MM.1S (cell line): ENCODE measurements around the gene PDIA6.

Experiments used
- EZH2 ChIP-seq: fragments of 300-600 bp; sonication (generic); optimal IDR thresholded peaks from 2 replicates; pipeline ENCODE3; 2017; ENCODE audit warnings: low read depth, mild to moderate bottlenecking, antibody characterized with exemption, low read length, mixed read lengths
- EZH2phosphoT487 ChIP-seq: fragments of 300-600 bp; sonication (generic); IDR thresholded peaks from 2 replicates; pipeline ENCODE4 v1.6.1; 2018; ENCODE audit warnings: antibody characterized with exemption, low read length
- TF ChIP-seq, protein P1 (sequence below): fragments of 300-600 bp; sonication (generic); IDR thresholded peaks from 2 replicates; pipeline ENCODE4 v1.5.1; 2016; ENCODE audit warnings: antibody characterized with exemption, low read length, mixed read lengths

- TF ChIP-seq, protein P1, sequence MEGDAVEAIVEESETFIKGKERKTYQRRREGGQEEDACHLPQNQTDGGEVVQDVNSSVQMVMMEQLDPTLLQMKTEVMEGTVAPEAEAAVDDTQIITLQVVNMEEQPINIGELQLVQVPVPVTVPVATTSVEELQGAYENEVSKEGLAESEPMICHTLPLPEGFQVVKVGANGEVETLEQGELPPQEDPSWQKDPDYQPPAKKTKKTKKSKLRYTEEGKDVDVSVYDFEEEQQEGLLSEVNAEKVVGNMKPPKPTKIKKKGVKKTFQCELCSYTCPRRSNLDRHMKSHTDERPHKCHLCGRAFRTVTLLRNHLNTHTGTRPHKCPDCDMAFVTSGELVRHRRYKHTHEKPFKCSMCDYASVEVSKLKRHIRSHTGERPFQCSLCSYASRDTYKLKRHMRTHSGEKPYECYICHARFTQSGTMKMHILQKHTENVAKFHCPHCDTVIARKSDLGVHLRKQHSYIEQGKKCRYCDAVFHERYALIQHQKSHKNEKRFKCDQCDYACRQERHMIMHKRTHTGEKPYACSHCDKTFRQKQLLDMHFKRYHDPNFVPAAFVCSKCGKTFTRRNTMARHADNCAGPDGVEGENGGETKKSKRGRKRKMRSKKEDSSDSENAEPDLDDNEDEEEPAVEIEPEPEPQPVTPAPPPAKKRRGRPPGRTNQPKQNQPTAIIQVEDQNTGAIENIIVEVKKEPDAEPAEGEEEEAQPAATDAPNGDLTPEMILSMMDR: no peak
- no peak for TF ChIP-seq EZH2
- no peak for TF ChIP-seq EZH2phosphoT487
Measured at GRCh38 chr2:10768063-10768507, 44.5 kb downstream of the PDIA6 start.
